GM23338 (cell line): ENCODE measurements around the gene CCDC27.

Experiments used
- NANOG ChIP-seq: IDR thresholded peaks from 2 replicates; pipeline ENCODE4 v1.6.1; 2016; ENCODE audit warnings: antibody characterized with exemption, borderline replicate concordance
- POLR2AphosphoS5 ChIP-seq: IDR thresholded peaks from 2 replicates; pipeline ENCODE4 v1.6.1; 2016; ENCODE audit warnings: antibody characterized with exemption, low read depth
- TF ChIP-seq, protein P1 (sequence below), 2 experiments: fragments of 200-600 bp in 1 of 2; sonication (generic) in 1 of 2; conservative IDR thresholded peaks; 2 replicates each; pipeline versions ENCODE4 v1.5.1 to v1.6.1; 2016 to 2017; ENCODE audit warnings: antibody characterized with exemption in 2 of 2, low read depth in 2 of 2, mild to moderate bottlenecking in 2 of 2, moderate library complexity in 1 of 2

DNA sequence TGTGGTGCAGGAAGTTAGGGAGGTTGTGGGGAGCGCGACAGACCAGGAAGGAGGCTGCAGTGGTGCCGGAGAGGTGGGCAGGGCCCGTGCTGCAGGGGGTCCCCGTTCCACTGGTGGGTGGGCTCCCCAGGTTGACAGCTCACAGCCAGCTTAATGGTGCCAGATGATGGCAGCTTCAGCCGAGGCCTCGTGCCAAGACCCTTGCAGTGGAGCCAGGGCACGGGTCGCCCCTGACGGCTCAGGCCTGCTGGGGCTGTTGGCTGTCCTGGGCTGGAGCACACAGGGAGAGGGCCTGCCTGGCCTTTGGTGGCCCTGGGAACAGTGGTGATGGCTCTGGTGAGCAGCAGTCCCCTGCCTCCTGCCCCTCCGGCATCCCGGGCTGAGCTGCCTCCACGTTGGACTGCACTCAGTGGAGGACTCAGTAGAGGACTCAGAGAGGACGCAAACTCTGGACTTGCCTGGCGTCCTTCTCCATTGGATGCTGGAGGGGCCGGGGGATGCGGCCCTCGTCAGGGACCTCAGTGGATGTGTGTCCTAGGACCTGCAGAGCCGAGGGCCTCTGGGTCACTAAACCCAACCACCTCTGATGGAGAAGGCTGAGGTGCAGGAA is 46.8 kb upstream of the CCDC27 start:
- TF ChIP-seq, protein P1, sequence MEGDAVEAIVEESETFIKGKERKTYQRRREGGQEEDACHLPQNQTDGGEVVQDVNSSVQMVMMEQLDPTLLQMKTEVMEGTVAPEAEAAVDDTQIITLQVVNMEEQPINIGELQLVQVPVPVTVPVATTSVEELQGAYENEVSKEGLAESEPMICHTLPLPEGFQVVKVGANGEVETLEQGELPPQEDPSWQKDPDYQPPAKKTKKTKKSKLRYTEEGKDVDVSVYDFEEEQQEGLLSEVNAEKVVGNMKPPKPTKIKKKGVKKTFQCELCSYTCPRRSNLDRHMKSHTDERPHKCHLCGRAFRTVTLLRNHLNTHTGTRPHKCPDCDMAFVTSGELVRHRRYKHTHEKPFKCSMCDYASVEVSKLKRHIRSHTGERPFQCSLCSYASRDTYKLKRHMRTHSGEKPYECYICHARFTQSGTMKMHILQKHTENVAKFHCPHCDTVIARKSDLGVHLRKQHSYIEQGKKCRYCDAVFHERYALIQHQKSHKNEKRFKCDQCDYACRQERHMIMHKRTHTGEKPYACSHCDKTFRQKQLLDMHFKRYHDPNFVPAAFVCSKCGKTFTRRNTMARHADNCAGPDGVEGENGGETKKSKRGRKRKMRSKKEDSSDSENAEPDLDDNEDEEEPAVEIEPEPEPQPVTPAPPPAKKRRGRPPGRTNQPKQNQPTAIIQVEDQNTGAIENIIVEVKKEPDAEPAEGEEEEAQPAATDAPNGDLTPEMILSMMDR (conservative IDR thresholded peaks at IDR 0.05; ENCODE audit: low read depth in 2 of 2): no peak
- TF ChIP-seq NANOG: no peak
- TF ChIP-seq POLR2AphosphoS5: no peak
